WTC11 (cell line): ENCODE data around the gene NMUR1.

Experiments
- CTCF ChIP-seq: fragments of 200-600 bp; IDR thresholded peaks from 2 replicates; pipeline ENCODE4 v1.8.0; 2022; ENCODE audit warnings: antibody characterized with exemption
- ZNF232 ChIP-seq: sonication (generic); formaldehyde crosslinking; IDR thresholded peaks from 2 replicates; pipeline ENCODE4 v1.8.0; 2022; ENCODE audit warnings: mild to moderate bottlenecking, missing genetic modification reagents

GRCh38 chr2:231521443-231521842 lies 8.8 kb downstream of the NMUR1 start:
- TF ChIP-seq CTCF (no peak), ZNF232 (no peak)
